ENCODE results near the gene LAMTOR3. TPM values are rescaled to one million over a fixed set of nuclear protein-coding genes. Genes with fewer than 3 reads are reported as not detected.
A peak's percentile ranks its signal among the peaks of the same experiment; 100 is the strongest.

LAMTOR3 gene
- total RNA-seq, 1 donor from 2014 or later = 36.2 TPM

- no peak overlapping the region for H3K27ac Mint-ChIP-seq (ENCODE audit: unreplicated experiment)
- TF ChIP-seq, protein P1, sequence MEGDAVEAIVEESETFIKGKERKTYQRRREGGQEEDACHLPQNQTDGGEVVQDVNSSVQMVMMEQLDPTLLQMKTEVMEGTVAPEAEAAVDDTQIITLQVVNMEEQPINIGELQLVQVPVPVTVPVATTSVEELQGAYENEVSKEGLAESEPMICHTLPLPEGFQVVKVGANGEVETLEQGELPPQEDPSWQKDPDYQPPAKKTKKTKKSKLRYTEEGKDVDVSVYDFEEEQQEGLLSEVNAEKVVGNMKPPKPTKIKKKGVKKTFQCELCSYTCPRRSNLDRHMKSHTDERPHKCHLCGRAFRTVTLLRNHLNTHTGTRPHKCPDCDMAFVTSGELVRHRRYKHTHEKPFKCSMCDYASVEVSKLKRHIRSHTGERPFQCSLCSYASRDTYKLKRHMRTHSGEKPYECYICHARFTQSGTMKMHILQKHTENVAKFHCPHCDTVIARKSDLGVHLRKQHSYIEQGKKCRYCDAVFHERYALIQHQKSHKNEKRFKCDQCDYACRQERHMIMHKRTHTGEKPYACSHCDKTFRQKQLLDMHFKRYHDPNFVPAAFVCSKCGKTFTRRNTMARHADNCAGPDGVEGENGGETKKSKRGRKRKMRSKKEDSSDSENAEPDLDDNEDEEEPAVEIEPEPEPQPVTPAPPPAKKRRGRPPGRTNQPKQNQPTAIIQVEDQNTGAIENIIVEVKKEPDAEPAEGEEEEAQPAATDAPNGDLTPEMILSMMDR (IDR thresholded peaks at IDR 0.05) = no peak
- no peak for DNase-seq (ENCODE audit: low spot score)
- peaks cover 14% of the 10 kb centered on the region for H3K9me3 Mint-ChIP-seq (ENCODE audit: low read depth)
- no peaks in the 10 kb centered on the region for H3K4me1 Mint-ChIP-seq (ENCODE audit: low read depth)
- H3K4me3 Mint-ChIP-seq (ENCODE audit: unreplicated experiment) = no peak overlapping the region
- H3K27me3 Mint-ChIP-seq (ENCODE audit: low read depth) = no peaks in the 10 kb centered on the region
- peaks cover 16% of the 10 kb centered on the region for H3K36me3 Mint-ChIP-seq (ENCODE audit: low read depth)
Measured at GRCh38 chr4:99918656-99919055, 24.4 kb upstream of the LAMTOR3 start.

- DNase-seq (ENCODE audit: low spot score) = no peak
- H3K36me3 Mint-ChIP-seq (ENCODE audit: low read depth) = peaks cover 16% of the 10 kb centered on the region
- H3K9me3 Mint-ChIP-seq (ENCODE audit: low read depth) = peaks cover 14% of the 10 kb centered on the region
- no peaks in the 10 kb centered on the region for H3K27me3 Mint-ChIP-seq (ENCODE audit: low read depth)
- TF ChIP-seq, protein P1 (IDR thresholded peaks at IDR 0.05) = no peak
- no peaks in the 10 kb centered on the region for H3K4me1 Mint-ChIP-seq (ENCODE audit: low read depth)
- no peak overlapping the region for H3K4me3 Mint-ChIP-seq (ENCODE audit: unreplicated experiment)
- no peak overlapping the region for H3K27ac Mint-ChIP-seq (ENCODE audit: unreplicated experiment)
Measured at GRCh38 chr4:99917575-99917974, 23.3 kb upstream of the LAMTOR3 start.

GRCh38 chr4:99915449-99915848 is 21.2 kb upstream of the LAMTOR3 start:
- Mint-ChIP-seq H3K4me3 (ENCODE audit: unreplicated experiment) (no peak overlapping the region), H3K4me1 (ENCODE audit: low read depth) (no peaks in the 10 kb centered on the region), H3K27me3 (ENCODE audit: low read depth) (no peaks in the 10 kb centered on the region), H3K36me3 (ENCODE audit: low read depth) (peaks cover 16% of the 10 kb centered on the region), H3K27ac (ENCODE audit: unreplicated experiment) (no peak overlapping the region), H3K9me3 (ENCODE audit: low read depth) (peaks cover 14% of the 10 kb centered on the region)
- TF ChIP-seq, protein P1 (IDR thresholded peaks at IDR 0.05) = no peak
- no peak for DNase-seq (ENCODE audit: low spot score)

DNA sequence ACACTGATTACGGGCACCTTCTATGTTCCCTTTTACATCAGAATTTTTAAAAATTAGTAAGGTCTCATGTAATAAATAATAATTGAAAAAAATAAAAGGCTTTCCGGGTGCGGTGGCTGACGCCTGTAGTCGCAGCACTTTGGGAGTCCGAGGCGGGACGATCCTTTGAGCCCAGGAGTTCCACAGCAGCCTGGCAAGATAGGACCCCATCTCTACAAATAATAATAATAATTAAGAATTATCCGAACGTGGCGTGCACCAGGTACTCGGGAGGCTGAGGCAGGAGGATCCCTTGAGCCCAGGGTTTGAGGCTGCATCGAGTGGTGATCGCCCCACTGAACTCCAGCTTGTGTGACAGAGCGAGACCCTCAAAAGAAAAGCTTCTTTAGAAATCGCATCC is 771 bp upstream of the LAMTOR3 start:
- Mint-ChIP-seq H3K4me3 (ENCODE audit: unreplicated experiment) (peak overlapping the region; percentile 98), H3K27me3 (ENCODE audit: low read depth) (no peaks in the 10 kb centered on the region), H3K36me3 (ENCODE audit: low read depth) (no peaks in the 10 kb centered on the region), H3K27ac (ENCODE audit: unreplicated experiment) (peak overlapping the region; percentile 93), H3K4me1 (ENCODE audit: low read depth) (peaks cover 39% of the 10 kb centered on the region), H3K9me3 (ENCODE audit: low read depth) (no peaks in the 10 kb centered on the region)
- no peak for DNase-seq (ENCODE audit: low spot score)
- TF ChIP-seq, protein P1 (IDR thresholded peaks at IDR 0.05) = no peak

DNA sequence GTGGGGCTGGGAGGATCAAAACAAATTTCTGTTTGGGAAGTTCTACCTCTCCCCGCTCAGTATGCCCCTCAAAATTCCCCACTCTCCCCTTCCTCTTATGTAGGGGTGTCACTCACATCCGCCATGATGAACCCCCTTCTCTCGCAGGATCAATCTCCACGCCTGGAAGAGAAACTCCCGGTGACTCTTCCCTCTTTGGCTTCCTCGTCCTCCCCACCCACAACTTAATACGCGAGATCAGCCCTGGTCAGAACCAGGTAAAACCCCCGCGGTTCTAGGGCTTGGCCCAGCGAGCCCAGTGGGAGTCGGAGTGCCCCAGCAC is 427 bp downstream of the LAMTOR3 start:
- Mint-ChIP-seq H3K4me3 (ENCODE audit: unreplicated experiment) (peak overlapping the region; percentile 98), H3K9me3 (ENCODE audit: low read depth) (no peaks in the 10 kb centered on the region), H3K36me3 (ENCODE audit: low read depth) (peaks cover 2% of the 10 kb centered on the region), H3K27me3 (ENCODE audit: low read depth) (no peaks in the 10 kb centered on the region), H3K4me1 (ENCODE audit: low read depth) (peaks cover 39% of the 10 kb centered on the region), H3K27ac (ENCODE audit: unreplicated experiment) (peak overlapping the region; percentile 99)
- TF ChIP-seq, protein P1 (IDR thresholded peaks at IDR 0.05) = no peak
- no peak for DNase-seq (ENCODE audit: low spot score)

Data from chondrocyte (in vitro differentiated cells).